GM23338 (cell line): Measurements from ENCODE around the gene SORCS2. TPM values are rescaled to one million over a fixed set of nuclear protein-coding genes. Genes with fewer than 3 reads are reported as not detected.

Experiments used
- ATAC-seq: fragments of 200-7000 bp; cut with Tn5 transposase; 3 replicates; pipeline ENCODE4 v1.9.1; 2020
- DNase-seq: peaks from one replicate; pipeline ENCODE4 v3.0.0-alpha.2; 2015; ENCODE audit warnings: low spot score
- H2AFZ ChIP-seq: fragments of 200-600 bp; sonication (generic); 2 replicates; pipeline ENCODE4 v1.8.0; 2016; ENCODE audit warnings: antibody characterized with exemption, mild to moderate bottlenecking, moderate library complexity
- H3F3A ChIP-seq: fragments of 200-600 bp; sonication (generic); replicated peaks from 2 replicates; pipeline ENCODE4 v1.8.0; 2017; ENCODE audit warnings: antibody characterized with exemption, mixed run types, low read depth
- H3K27ac ChIP-seq: fragments of 200-600 bp; sonication (generic); 2 replicates; pipeline ENCODE4 v1.6.1; 2016; ENCODE audit warnings: low read depth
- H3K27me3 ChIP-seq: fragments of 200-600 bp; sonication (generic); 2 replicates; pipeline ENCODE4 v1.8.0; 2016; ENCODE audit warnings: mild to moderate bottlenecking, mixed run types, moderate library complexity; ENCODE audit not compliant: insufficient read depth
- H3K36me3 ChIP-seq: fragments of 200-600 bp; sonication (generic); 2 replicates; pipeline ENCODE4 v1.8.0; 2016; ENCODE audit warnings: mild to moderate bottlenecking; ENCODE audit not compliant: insufficient read depth
- H3K4me1 ChIP-seq: fragments of 200-600 bp; sonication (generic); 2 replicates; pipeline ENCODE4 v1.8.0; 2016; ENCODE audit warnings: mild to moderate bottlenecking, moderate library complexity; ENCODE audit not compliant: insufficient read depth
- H3K4me2 ChIP-seq: fragments of 200-600 bp; sonication (generic); 2 replicates; pipeline ENCODE4 v1.7.1; 2017; ENCODE audit warnings: mixed run types
- H3K4me3 ChIP-seq: fragments of 200-600 bp; sonication (generic); 2 replicates; pipeline ENCODE4 v1.6.1; 2016; ENCODE audit warnings: mixed run types
- H3K79me2 ChIP-seq: fragments of 200-600 bp; sonication (generic); replicated peaks from 2 replicates; pipeline ENCODE4 v1.8.0; 2017; ENCODE audit warnings: mild to moderate bottlenecking; ENCODE audit not compliant: insufficient read depth
- H3K9me2 ChIP-seq: fragments of 200-600 bp; sonication (generic); 2 replicates; pipeline ENCODE4 v1.8.0; 2017; ENCODE audit not compliant: insufficient read depth
- H4K20me1 ChIP-seq: fragments of 200-600 bp; sonication (generic); replicated peaks from 2 replicates; pipeline ENCODE4 v1.8.0; 2017; ENCODE audit warnings: mild to moderate bottlenecking; ENCODE audit not compliant: insufficient read depth
- H3K27ac Mint-ChIP-seq: 2 replicates; pipeline ENCODE4 v1.8.0; 2020; ENCODE audit warnings: inconsistent platforms, mild to moderate bottlenecking, moderate library complexity, mixed read lengths
- H3K27me3 Mint-ChIP-seq: 3 replicates; pipeline ENCODE4 v1.8.0; 2022; ENCODE audit warnings: low read depth, mild to moderate bottlenecking, moderate library complexity, mixed read lengths, inconsistent platforms; ENCODE audit not compliant: insufficient read depth, poor library complexity
- H3K36me3 Mint-ChIP-seq: 3 replicates; pipeline ENCODE4 v1.8.0; 2021; ENCODE audit warnings: low read depth, mild to moderate bottlenecking, inconsistent platforms, moderate library complexity, mixed read lengths
- H3K4me1 Mint-ChIP-seq: 3 replicates; pipeline ENCODE4 v1.8.0; 2020; ENCODE audit warnings: mild to moderate bottlenecking, inconsistent platforms, mixed read lengths
- H3K4me3 Mint-ChIP-seq: 3 replicates; pipeline ENCODE4 v1.8.0; 2021; ENCODE audit warnings: moderate library complexity, mild to moderate bottlenecking, inconsistent platforms, mixed read lengths
- H3K9me3 Mint-ChIP-seq: 3 replicates; pipeline ENCODE4 v1.8.0; 2020; ENCODE audit warnings: moderate library complexity, mild to moderate bottlenecking, inconsistent platforms, mixed read lengths
- EZH2 ChIP-seq: fragments of 200-600 bp; sonication (generic); IDR thresholded peaks from one replicate; pipeline ENCODE4 v1.8.0; 2017; ENCODE audit warnings: antibody characterized with exemption, mild to moderate bottlenecking, low read depth; ENCODE audit not compliant: unreplicated experiment
- EZH2phosphoT487 ChIP-seq: fragments of 200-600 bp; sonication (generic); IDR thresholded peaks from one replicate; pipeline ENCODE4 v1.8.1; 2018; ENCODE audit warnings: antibody characterized with exemption; ENCODE audit not compliant: unreplicated experiment
- ZNF114 ChIP-seq: fragments of 250-450 bp; sonication (Bioruptor Pico); IDR thresholded peaks from 2 replicates; pipeline ENCODE4 v1.5.0; 2020; ENCODE audit warnings: mild to moderate bottlenecking, moderate library complexity
- polyA plus RNA-seq: library from polyadenylated mRNA; unstranded; fragments of >200 nt; fragmentation: Nextera tagmentation; extraction: Ambion mirVana; gene quantifications from 2 replicates; pipeline ENCODE4 v1.2.1, GENCODE V29; 2016
- total RNA-seq: library from RNA; depleted of rRNA; stranded (reverse); fragments of >200 nt; shearing (Covaris generic); gene quantifications from 2 replicates; pipeline ENCODE4 v1.2.3, GENCODE V29; 2014
- TF ChIP-seq, protein P1 (sequence below), 2 experiments: fragments of 200-600 bp in 1 of 2; sonication (generic) in 1 of 2; conservative IDR thresholded peaks; 2 replicates each; pipeline versions ENCODE4 v1.5.1 to v1.6.1; 2016 to 2017; ENCODE audit warnings: antibody characterized with exemption in 2 of 2, low read depth in 2 of 2, mild to moderate bottlenecking in 2 of 2, moderate library complexity in 1 of 2
- TF ChIP-seq, protein P2 (sequence below): fragments of 250-450 bp; sonication (Bioruptor Pico); IDR thresholded peaks from 2 replicates; pipeline ENCODE4 v1.5.0; 2020; ENCODE audit warnings: mild to moderate bottlenecking, moderate library complexity
- TF ChIP-seq, protein P3 (sequence below): IDR thresholded peaks from one replicate; pipeline ENCODE4 v1.6.1; 2018; ENCODE audit warnings: antibody characterized with exemption; ENCODE audit not compliant: unreplicated experiment

Gene SORCS2
- total and polyA plus RNA-seq, 2 experiments from 2014 or later, result 0.47 to 2.4 TPM

DNA sequence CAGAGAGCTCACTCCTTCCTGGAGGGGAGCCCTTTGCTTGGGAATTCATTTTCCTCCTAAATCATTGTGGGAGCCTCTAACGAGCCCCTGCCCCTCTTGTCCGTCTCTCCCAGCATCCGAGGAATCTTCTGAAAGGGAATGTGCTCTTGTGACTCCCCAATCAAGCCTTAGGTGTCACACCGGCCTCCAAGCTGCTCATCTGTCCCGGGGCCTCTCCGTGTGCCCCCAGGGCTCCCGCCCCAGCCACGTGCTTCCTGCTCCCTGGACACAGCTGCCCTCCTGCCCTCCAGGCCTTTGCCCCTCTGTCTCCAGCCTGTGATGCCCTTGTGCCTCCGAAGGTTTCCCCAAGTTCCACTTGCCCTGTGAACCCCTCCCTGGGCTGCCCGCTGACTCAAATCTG is 507.5 kb downstream of the SORCS2 start (continued):
- TF ChIP-seq, protein P1, sequence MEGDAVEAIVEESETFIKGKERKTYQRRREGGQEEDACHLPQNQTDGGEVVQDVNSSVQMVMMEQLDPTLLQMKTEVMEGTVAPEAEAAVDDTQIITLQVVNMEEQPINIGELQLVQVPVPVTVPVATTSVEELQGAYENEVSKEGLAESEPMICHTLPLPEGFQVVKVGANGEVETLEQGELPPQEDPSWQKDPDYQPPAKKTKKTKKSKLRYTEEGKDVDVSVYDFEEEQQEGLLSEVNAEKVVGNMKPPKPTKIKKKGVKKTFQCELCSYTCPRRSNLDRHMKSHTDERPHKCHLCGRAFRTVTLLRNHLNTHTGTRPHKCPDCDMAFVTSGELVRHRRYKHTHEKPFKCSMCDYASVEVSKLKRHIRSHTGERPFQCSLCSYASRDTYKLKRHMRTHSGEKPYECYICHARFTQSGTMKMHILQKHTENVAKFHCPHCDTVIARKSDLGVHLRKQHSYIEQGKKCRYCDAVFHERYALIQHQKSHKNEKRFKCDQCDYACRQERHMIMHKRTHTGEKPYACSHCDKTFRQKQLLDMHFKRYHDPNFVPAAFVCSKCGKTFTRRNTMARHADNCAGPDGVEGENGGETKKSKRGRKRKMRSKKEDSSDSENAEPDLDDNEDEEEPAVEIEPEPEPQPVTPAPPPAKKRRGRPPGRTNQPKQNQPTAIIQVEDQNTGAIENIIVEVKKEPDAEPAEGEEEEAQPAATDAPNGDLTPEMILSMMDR (conservative IDR thresholded peaks at IDR 0.05; ENCODE audit: low read depth in 2 of 2), result no peak
- TF ChIP-seq EZH2phosphoT487, result no peak
- no peak for TF ChIP-seq ZNF114 (CRISPR knock-in tag)

DNA sequence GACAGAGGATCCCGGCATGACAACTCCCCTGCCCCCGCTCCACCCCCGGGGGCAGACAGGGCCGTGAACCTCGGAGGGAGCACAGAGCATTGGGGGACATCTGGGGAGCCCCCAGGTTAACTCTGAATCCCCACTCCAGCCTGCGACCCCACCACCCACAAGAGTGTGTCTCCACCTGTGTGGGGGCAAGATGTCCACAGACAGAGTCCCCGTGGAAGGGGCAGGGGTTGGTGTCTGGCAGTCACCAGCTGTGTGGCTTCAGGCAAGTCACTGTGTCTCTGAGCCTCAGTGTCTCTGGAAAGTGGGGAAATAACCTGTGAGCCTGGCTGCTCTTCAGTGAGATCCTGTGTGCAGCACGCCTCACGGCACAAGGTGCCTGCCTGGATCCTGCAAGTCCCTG is 508.3 kb downstream of the SORCS2 start:
- H3K27me3 ChIP-seq, result no peaks in the 10 kb centered on the region
- no peaks in the 10 kb centered on the region for H4K20me1 ChIP-seq
- no peak overlapping the region for H3K4me3 ChIP-seq
- no peak overlapping the region for H3K27ac ChIP-seq
- Mint-ChIP-seq H3K27me3 (peaks cover 20% of the 10 kb centered on the region), H3K9me3 (no peaks in the 10 kb centered on the region), H3K4me3 (no peak overlapping the region), H3K36me3 (no peaks in the 10 kb centered on the region), H3K27ac (no peak overlapping the region), H3K4me1 (peaks cover 20% of the 10 kb centered on the region)
- no peak overlapping the region for H3K4me2 ChIP-seq
- ATAC-seq (no peak), DNase-seq (no peak)
- TF ChIP-seq EZH2, result no peak
- TF ChIP-seq, protein P2, sequence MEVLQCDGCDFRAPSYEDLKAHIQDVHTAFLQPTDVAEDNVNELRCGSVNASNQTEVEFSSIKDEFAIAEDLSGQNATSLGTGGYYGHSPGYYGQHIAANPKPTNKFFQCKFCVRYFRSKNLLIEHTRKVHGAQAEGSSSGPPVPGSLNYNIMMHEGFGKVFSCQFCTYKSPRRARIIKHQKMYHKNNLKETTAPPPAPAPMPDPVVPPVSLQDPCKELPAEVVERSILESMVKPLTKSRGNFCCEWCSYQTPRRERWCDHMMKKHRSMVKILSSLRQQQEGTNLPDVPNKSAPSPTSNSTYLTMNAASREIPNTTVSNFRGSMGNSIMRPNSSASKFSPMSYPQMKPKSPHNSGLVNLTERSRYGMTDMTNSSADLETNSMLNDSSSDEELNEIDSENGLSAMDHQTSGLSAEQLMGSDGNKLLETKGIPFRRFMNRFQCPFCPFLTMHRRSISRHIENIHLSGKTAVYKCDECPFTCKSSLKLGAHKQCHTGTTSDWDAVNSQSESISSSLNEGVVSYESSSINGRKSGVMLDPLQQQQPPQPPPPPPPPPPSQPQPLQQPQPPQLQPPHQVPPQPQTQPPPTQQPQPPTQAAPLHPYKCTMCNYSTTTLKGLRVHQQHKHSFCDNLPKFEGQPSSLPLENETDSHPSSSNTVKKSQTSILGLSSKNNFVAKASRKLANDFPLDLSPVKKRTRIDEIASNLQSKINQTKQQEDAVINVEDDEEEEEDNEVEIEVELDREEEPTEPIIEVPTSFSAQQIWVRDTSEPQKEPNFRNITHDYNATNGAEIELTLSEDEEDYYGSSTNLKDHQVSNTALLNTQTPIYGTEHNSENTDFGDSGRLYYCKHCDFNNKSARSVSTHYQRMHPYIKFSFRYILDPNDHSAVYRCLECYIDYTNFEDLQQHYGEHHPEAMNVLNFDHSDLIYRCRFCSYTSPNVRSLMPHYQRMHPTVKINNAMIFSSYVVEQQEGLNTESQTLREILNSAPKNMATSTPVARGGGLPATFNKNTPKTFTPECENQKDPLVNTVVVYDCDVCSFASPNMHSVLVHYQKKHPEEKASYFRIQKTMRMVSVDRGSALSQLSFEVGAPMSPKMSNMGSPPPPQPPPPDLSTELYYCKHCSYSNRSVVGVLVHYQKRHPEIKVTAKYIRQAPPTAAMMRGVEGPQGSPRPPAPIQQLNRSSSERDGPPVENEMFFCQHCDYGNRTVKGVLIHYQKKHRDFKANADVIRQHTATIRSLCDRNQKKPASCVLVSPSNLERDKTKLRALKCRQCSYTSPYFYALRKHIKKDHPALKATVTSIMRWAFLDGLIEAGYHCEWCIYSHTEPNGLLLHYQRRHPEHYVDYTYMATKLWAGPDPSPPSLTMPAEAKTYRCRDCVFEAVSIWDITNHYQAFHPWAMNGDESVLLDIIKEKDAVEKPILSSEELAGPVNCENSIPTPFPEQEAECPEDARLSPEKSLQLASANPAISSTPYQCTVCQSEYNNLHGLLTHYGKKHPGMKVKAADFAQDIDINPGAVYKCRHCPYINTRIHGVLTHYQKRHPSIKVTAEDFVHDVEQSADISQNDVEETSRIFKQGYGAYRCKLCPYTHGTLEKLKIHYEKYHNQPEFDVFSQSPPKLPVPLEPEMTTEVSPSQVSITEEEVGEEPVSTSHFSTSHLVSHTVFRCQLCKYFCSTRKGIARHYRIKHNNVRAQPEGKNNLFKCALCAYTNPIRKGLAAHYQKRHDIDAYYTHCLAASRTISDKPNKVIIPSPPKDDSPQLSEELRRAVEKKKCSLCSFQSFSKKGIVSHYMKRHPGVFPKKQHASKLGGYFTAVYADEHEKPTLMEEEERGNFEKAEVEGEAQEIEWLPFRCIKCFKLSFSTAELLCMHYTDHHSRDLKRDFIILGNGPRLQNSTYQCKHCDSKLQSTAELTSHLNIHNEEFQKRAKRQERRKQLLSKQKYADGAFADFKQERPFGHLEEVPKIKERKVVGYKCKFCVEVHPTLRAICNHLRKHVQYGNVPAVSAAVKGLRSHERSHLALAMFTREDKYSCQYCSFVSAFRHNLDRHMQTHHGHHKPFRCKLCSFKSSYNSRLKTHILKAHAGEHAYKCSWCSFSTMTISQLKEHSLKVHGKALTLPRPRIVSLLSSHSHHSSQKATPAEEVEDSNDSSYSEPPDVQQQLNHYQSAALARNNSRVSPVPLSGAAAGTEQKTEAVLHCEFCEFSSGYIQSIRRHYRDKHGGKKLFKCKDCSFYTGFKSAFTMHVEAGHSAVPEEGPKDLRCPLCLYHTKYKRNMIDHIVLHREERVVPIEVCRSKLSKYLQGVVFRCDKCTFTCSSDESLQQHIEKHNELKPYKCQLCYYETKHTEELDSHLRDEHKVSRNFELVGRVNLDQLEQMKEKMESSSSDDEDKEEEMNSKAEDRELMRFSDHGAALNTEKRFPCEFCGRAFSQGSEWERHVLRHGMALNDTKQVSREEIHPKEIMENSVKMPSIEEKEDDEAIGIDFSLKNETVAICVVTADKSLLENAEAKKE (CRISPR knock-in tag), result no peak
- TF ChIP-seq, protein P3, sequence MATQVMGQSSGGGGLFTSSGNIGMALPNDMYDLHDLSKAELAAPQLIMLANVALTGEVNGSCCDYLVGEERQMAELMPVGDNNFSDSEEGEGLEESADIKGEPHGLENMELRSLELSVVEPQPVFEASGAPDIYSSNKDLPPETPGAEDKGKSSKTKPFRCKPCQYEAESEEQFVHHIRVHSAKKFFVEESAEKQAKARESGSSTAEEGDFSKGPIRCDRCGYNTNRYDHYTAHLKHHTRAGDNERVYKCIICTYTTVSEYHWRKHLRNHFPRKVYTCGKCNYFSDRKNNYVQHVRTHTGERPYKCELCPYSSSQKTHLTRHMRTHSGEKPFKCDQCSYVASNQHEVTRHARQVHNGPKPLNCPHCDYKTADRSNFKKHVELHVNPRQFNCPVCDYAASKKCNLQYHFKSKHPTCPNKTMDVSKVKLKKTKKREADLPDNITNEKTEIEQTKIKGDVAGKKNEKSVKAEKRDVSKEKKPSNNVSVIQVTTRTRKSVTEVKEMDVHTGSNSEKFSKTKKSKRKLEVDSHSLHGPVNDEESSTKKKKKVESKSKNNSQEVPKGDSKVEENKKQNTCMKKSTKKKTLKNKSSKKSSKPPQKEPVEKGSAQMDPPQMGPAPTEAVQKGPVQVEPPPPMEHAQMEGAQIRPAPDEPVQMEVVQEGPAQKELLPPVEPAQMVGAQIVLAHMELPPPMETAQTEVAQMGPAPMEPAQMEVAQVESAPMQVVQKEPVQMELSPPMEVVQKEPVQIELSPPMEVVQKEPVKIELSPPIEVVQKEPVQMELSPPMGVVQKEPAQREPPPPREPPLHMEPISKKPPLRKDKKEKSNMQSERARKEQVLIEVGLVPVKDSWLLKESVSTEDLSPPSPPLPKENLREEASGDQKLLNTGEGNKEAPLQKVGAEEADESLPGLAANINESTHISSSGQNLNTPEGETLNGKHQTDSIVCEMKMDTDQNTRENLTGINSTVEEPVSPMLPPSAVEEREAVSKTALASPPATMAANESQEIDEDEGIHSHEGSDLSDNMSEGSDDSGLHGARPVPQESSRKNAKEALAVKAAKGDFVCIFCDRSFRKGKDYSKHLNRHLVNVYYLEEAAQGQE, result no peak
- no peaks in the 10 kb centered on the region for H3F3A ChIP-seq
- peaks cover 2% of the 10 kb centered on the region; the same call in 1 of the 2 replicates for H3K4me1 ChIP-seq
- H2AFZ ChIP-seq, result no peak overlapping the region
- no peaks in the 10 kb centered on the region for H3K36me3 ChIP-seq
- H3K79me2 ChIP-seq, result no peaks in the 10 kb centered on the region
- H3K9me2 ChIP-seq, result no peaks in the 10 kb centered on the region
